ENCODE results near the gene MAPK8IP1. TPM values are rescaled to one million over a fixed set of nuclear protein-coding genes. Genes with fewer than 3 reads are reported as not detected.
"Not testable (repeated sequence)": the region's sequence is repeated elsewhere in the genome, so short reads cannot be mapped to it uniquely, and the experiment has no call there.

The MAPK8IP1 gene
- 10 to 100 TPM in 1 of 2 donors, 1 to 10 TPM in 1; 9.5 to 10.4 TPM for total RNA-seq

- peaks cover 20% of the 10 kb centered on the region for H3K36me3 ChIP-seq
- H3K9me3 ChIP-seq, result no peaks in the 10 kb centered on the region
- peaks cover 6% of the 10 kb centered on the region in 2 donors for H3K4me1 ChIP-seq (ENCODE audit: control insufficient read depth in 1 of 2, low read depth in 2 of 2)
- peak within 1 kb of the TSS; percentile 70 for H3K4me3 ChIP-seq
- no peaks in the 10 kb centered on the region for H3K27me3 ChIP-seq (replicated peaks; ENCODE audit: insufficient read depth)
- no peak for TF ChIP-seq CTCF (IDR thresholded peaks at IDR 0.05)
- no peak within 1 kb of the TSS for H3K27ac ChIP-seq
- ATAC-seq (ENCODE audit: insufficient number of reproducible peaks, low FRiP score, low read depth) (peak; percentile 16), DNase-seq (ENCODE audit: low spot score) (no peak)
Observed at GRCh38 chr11:45885274-45885920, at the start of gene MAPK8IP1. Gene MAPK8IP1, plus strand, starts transcription at chr11:45885651. Its CDS starts 170 bp downstream, at chr11:45885821.

GRCh38 chr11:45839204-45839603, 46.2 kb upstream of the MAPK8IP1 start:
- Histone ChIP-seq H3K27ac (no peak overlapping the region), H3K9me3 (no peaks in the 10 kb centered on the region), H3K4me3 (no peak overlapping the region), H3K36me3 (no peaks in the 10 kb centered on the region), H3K27me3 (replicated peaks; ENCODE audit: insufficient read depth) (no peaks in the 10 kb centered on the region), H3K4me1 (ENCODE audit: control insufficient read depth in 1 of 2, low read depth in 2 of 2) (peaks cover 0 to 5% of the 10 kb centered on the region in 2 donors)
- ATAC-seq (ENCODE audit: insufficient number of reproducible peaks, low FRiP score, low read depth) (no peak), DNase-seq (ENCODE audit: low spot score) (no peak)
- TF ChIP-seq CTCF (IDR thresholded peaks at IDR 0.05), result no peak

GRCh38 chr11:45840251-45840650, 45.2 kb upstream of the MAPK8IP1 start:
- H3K4me1 ChIP-seq (ENCODE audit: control insufficient read depth in 1 of 2, low read depth in 2 of 2); DNase-seq (ENCODE audit: low spot score); H3K36me3 ChIP-seq; H3K9me3 ChIP-seq; H3K4me3 ChIP-seq; ATAC-seq (ENCODE audit: insufficient number of reproducible peaks, low FRiP score, low read depth); H3K27ac ChIP-seq; H3K27me3 ChIP-seq (replicated peaks; ENCODE audit: insufficient read depth): not testable (repeated sequence)

GRCh38 chr11:45843158-45843924, 42.1 kb upstream of the MAPK8IP1 start:
- peak; percentile 87 for DNase-seq (ENCODE audit: low spot score)
- H3K27ac ChIP-seq, result peak overlapping the region in 1 of 2 donors; percentile 6

GRCh38 chr11:45844822-45845578, 40.5 kb upstream of the MAPK8IP1 start:
- H3K27ac ChIP-seq, result no peak overlapping the region
- H3K36me3 ChIP-seq, result no peaks in the 10 kb centered on the region
- H3K9me3 ChIP-seq, result no peaks in the 10 kb centered on the region
- no peak overlapping the region for H3K4me3 ChIP-seq
- no peaks in the 10 kb centered on the region for H3K27me3 ChIP-seq (replicated peaks; ENCODE audit: insufficient read depth)
- peaks cover 17 to 31% of the 10 kb centered on the region in 2 donors for H3K4me1 ChIP-seq (ENCODE audit: control insufficient read depth in 1 of 2, low read depth in 2 of 2)
- ATAC-seq (ENCODE audit: insufficient number of reproducible peaks, low FRiP score, low read depth) (no peak), DNase-seq (ENCODE audit: low spot score) (no peak)
- TF ChIP-seq CTCF (IDR thresholded peaks at IDR 0.05), result no peak

More at GRCh38 chr11:45843158-45843924, 42.1 kb upstream of the MAPK8IP1 start:
- TF ChIP-seq CTCF (IDR thresholded peaks at IDR 0.05), result peak; percentile 92
- Histone ChIP-seq H3K4me3 (peak overlapping the region; percentile 47), H3K27me3 (replicated peaks; ENCODE audit: insufficient read depth) (no peaks in the 10 kb centered on the region), H3K4me1 (ENCODE audit: control insufficient read depth in 1 of 2, low read depth in 2 of 2) (peaks cover 3 to 14% of the 10 kb centered on the region in 2 donors), H3K36me3 (no peaks in the 10 kb centered on the region), H3K9me3 (no peaks in the 10 kb centered on the region)
- peak; percentile 17 for ATAC-seq (ENCODE audit: insufficient number of reproducible peaks, low FRiP score, low read depth)
